Caki2 (cell line): ENCODE data around the gene ZFPL1. TPM values are rescaled to one million over a fixed set of nuclear protein-coding genes. Genes with fewer than 3 reads are reported as not detected.
"Not testable (repeated sequence)": the region's sequence is repeated elsewhere in the genome, so short reads cannot be mapped to it uniquely, and the experiment has no call there.

Source experiments
- DNase-seq: peaks from one replicate; pipeline ENCODE4 v3.0.0-alpha.2; 2015; ENCODE audit warnings: low read depth
- in situ Hi-C: cut with HindIII; loops from 2 replicates; pipeline ENCODE4 v1.10.0; 2016; ENCODE audit warnings: low sequenced_read_pairs, low pct_unique_long_range_greater_than_20kb, mixed read lengths
- total RNA-seq: library from RNA; depleted of rRNA; stranded (reverse); fragments of >200 nt; shearing (Covaris generic); gene quantifications from 2 replicates; pipeline ENCODE4 v1.2.3, GENCODE V29; 2014; ENCODE audit warnings: low replicate concordance

ZFPL1 gene
- total RNA-seq, 1 experiment from 2014 or later, result 78.3 TPM

DNA sequence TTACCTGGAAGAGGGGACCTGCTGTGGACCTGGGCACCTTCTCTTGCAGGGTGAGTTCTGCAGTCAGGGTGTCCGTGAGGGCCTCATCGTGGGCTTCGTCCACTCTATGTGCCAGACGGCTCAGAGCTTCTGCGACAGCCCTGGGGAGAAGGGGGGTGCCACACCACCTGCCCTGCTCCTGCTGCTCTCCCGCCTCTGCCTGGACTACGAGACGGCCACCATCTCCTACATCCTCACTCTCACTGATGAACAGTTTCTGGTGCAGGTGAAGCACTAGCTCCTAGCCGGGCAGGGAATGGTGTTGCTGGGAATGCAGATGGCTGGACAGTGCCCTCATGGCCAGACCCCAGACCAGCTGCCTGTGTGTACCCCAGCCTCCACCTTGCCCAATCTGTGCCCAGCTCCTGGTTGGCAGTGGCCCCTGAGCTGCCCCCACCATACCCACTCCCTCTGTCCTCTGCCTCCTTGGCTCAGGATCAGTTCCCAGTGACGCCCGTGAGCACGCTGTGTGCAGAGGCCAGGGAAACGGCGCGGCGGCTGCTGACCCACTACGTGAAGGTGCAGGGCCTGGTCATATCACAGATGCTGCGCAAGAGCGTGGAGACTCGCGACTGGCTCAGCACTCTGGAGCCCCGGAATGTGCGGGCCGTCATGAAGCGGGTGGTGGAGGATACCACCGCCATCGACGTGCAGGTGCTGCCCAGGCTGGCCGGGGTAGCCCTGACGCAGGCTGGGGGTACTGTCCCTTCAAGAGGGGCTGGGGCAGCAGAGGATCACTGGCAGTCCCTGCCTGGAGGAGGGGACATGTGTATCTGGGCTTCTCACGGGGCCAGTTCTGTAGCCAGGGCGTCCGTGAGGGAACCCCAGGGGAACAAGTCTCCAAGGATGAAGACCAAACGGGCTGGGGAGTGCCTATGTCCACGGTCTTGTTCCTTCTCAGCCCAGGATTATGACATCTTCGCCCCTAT is 25.5 kb downstream of the ZFPL1 start:
- in situ Hi-C loops, result no loop called here
- no peak for DNase-seq

DNA sequence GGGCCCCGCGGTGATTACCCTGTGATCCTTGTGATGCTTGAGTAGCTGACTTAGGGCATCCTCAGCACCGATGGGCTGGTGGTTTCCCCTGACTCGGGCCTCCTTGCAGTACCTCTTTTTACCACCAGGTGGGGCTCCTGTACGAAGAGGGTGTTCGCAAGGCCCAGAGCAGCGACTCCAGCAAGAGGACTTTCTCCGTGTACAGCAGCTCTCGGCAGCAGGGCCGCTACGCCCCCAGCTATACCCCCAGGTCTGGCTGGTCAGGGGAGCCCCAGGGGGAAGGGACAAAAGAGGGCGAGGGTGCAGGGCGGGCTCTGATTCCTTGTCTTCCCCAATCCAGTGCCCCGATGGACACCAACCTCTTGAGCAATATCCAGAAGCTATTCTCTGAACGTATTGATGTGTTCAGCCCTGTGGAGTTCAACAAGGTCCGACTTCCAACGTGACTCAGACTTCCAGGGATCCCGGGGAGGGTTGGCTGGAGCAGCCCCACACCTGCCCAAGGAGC is 26.4 kb downstream of the ZFPL1 start:
- in situ Hi-C loops, result no loop called here
- DNase-seq, result peak; percentile 80

DNA sequence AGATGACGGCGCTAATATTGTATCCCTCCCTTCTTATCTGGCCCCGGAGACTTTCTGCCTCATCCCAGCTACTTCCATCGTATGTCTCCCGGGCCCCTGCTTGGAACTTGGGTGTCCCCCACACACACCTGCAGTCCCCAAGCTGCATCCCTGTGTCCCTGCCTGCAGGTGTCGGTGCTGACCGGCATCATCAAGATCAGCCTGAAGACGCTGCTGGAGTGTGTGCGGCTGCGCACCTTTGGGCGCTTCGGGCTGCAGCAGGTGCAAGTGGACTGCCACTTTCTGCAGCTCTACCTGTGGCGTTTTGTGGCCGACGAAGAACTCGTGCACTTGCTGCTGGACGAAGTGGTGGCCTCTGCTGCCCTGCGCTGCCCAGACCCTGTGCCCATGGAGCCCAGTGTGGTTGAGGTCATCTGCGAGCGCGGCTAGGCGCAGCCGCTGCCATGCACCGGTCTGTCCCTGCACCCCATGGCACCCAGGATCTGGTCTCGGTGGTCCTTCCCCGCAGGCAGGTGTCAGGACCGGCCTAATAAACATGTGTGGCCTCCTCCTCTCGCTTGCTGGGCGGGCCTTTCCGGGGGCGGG is 27.2 kb downstream of the ZFPL1 start:
- in situ Hi-C loops, result no loop called here
- no peak for DNase-seq

DNA sequence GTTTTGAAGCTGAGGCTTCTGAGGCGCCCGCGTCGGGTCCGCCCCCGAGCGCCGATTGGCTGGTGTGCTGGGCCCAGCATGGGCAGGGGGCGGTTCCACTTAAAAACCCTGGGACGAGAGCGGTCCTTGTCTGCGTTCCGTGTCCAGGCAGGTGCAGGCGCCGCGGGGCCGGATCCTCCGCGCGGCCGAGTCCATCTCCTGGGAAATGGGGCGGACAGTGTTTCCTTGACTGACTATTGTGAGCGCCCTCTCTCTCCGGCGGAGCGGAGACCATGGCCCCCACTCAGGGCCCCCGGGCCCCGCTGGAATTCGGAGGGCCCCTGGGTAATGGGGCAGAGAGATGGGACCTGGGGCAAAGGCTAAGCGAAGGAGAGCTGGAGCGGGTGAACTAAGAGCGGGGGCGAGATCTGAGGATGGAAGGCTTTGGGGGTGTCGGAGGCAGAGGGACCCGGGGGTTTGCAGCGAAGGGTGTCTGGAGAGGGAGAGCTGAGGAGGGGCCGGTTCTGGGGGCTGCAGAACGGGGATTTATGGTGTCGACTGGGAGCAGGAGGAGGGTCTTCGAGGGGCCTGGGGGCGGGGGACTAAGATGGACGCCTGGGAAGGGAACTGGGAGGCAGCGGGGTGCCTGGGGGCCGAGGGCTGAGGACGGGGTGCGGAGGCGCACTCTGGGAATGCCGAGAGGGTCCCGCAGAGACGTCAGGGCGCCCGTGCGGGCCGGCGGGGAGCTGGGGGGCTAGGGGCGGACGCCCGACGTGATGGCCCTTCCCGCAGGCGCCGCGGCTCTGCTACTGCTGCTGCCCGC is 27.9 kb downstream of the ZFPL1 start, which contains the start of gene TM7SF2:
Gene TM7SF2, plus strand, starts transcription at position 129 of the 802 bp plus-strand sequence. Its CDS starts 144 bp downstream, at position 273.
- DNase-seq, result peak; percentile 89
- in situ Hi-C loops, result no loop called here

DNA sequence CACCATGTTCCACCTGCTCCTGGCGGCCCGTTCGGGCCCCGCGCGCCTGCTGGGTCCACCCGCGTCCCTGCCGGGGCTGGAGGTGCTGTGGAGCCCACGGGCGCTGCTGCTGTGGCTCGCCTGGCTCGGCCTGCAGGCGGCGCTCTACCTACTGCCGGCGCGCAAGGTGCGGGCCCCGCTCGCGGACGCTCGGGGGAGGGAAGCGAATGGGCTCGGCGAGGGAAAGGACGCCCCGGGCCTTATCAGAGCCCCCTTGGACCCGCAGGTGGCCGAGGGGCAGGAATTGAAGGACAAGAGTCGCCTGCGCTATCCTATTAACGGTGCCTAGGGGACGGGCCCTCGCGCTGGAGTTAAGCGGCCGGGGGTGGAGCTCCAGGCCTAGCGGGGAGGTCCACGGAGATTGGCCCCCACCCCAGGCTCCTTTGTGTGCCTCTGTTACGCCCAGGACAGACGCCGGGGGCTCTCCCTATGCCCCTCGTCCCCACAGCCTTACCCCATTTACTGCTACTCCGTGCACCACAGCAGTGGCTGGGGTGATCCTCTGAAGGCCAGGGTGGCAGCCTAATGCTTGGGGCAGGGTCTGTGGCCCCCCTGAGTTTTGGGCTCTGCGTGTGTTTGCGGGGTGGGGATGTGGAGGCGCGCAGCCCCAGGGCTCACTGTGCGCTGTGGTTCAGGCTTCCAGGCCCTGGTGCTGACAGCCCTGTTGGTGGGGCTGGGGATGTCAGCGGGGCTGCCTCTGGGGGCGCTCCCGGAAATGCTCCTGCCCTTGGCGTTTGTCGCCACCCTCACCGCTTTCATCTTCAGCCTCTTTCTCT is 28.7 kb downstream of the ZFPL1 start:
- in situ Hi-C loops, result no loop called here
- no peak for DNase-seq

DNA sequence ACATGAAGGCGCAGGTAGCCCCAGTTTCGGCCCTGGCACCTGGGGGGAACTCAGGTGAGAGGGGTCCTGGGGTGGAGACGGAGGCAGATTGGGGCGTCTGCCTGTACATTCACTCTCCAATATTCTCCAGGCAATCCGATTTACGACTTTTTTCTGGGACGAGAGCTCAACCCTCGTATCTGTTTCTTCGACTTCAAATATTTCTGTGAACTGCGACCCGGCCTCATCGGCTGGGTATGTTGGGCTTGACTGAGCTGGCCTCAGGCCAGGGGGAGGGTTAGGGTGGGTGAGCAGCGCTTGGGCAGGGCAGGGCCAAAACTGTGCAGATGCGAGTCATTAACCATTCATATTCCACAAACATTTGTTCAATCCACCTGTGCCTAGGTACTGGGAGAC is 29.3 kb downstream of the ZFPL1 start:
- in situ Hi-C loops, result no loop called here
- peak; percentile 29 for DNase-seq

DNA sequence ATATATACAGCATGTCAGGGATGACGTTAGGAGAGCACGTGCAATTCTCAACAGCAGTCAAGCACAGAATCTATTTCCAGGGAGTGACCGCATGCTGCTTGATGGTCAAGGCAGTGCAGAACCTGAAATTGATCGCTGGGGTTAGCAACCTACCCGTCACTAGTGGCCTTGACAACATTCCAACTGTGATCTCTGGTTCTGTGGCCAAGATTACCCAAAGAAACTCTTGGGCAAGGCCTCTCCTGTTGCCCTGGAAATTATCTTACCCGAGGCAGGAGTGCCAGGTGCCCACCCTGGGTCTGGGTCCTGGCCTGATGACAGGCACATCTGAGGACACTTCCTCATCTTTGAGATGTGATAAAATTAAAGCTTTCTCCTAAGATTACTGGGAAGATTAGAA is 29.8 kb downstream of the ZFPL1 start:
- DNase-seq, result no peak

DNA sequence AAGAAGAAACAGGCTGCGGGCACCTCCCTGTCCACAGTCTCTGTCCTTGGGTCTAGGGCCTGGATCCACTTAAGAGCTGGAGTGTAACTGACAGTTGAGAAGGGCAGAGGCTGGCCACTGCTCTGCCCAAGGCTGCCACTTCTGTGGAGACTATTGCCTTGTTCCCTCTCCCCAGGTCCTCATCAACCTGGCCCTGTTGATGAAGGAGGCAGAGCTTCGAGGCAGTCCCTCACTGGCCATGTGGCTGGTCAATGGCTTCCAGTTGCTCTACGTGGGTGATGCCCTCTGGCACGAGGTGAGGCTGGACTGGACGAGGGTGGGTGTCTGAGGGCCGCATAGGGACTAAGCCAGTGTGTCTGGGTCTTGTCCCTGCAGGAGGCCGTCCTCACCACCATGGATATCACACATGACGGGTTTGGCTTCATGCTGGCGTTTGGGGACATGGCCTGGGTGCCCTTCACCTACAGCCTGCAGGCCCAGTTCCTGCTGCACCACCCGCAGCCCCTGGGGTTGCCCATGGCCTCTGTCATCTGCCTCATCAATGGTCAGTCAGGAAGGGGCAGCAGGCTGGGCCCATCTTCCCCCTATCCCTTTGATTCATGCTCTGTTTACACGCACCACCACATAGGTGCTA is 30.6 kb downstream of the ZFPL1 start:
- DNase-seq, result no peak
- in situ Hi-C loops, result no loop called here

More for the DNA sequence above, 29.8 kb downstream of the ZFPL1 start:
- in situ Hi-C loops, result no loop called here

DNA sequence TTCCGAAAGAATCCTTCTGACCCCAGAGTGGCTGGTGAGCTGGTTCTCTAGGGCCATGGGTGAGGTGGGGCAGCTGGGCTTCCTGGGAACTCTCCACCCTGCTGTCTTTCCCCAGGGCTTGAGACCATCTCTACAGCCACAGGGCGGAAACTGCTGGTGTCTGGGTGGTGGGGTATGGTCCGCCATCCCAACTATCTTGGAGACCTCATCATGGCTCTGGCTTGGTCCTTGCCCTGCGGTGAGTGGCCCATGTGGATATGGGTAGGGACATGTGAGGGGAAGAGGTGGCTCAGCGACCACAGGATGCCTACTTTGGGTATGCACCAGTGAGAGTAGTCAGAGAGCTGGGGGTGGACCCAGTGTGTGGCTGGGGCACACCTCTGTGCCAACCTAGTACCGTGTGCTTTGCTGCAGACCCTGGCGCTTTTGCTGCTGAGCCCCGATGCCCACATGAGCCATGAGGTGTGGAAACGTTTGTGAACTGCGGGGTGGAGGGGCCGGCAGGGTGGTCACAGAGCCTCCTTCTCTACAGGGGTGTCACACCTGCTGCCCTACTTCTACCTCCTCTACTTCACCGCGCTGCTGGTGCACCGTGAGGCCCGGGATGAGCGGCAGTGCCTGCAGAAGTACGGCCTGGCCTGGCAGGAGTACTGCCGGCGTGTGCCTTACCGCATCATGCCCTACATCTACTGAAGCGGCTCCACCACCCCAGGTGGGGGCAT is 31.5 kb downstream of the ZFPL1 start:
- DNase-seq, result no peak
- in situ Hi-C loops, result no loop called here

DNA sequence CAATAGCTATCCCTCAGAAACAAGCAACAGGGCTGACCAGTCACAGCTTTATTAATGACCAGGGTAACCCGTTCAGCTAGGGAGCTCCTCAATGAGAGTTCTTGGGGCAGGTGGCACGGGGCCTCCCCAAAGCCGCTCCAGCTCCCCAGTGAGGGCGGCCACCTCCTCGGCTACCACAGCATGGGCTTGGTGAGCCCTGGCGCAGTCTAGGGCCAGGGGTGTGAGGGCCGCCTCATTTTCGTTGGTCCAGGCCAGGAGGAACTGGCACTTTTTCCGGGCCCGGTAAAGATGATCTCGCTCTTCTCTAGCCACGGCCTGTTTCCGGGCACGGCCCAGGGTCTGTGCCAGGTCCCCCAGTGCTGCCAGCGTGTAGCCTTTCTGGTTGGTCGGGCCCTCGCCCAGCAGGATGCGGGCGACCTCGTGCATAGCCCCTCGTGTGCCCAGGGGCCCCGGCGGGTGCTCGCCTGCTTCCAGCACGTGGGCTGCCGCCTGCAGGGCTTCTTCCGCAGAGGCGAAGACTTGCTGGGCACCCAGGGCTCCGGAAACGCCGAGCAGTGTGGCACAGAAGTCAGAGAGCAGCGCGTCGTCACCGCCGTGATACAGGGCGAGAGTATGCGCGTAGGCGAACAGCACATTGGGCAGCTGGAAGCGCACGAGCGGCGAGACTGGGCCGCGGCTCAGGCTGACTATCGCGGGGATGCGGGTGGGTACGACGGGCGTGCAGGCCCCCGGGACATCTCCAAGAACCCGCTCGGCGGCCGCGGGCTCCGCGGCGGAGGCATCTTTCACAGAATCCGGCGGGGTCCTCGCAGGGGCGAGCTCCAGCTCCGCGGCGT is 32.6 kb downstream of the ZFPL1 start:
- DNase-seq, result no peak
- in situ Hi-C loops, result no loop called here

DNA sequence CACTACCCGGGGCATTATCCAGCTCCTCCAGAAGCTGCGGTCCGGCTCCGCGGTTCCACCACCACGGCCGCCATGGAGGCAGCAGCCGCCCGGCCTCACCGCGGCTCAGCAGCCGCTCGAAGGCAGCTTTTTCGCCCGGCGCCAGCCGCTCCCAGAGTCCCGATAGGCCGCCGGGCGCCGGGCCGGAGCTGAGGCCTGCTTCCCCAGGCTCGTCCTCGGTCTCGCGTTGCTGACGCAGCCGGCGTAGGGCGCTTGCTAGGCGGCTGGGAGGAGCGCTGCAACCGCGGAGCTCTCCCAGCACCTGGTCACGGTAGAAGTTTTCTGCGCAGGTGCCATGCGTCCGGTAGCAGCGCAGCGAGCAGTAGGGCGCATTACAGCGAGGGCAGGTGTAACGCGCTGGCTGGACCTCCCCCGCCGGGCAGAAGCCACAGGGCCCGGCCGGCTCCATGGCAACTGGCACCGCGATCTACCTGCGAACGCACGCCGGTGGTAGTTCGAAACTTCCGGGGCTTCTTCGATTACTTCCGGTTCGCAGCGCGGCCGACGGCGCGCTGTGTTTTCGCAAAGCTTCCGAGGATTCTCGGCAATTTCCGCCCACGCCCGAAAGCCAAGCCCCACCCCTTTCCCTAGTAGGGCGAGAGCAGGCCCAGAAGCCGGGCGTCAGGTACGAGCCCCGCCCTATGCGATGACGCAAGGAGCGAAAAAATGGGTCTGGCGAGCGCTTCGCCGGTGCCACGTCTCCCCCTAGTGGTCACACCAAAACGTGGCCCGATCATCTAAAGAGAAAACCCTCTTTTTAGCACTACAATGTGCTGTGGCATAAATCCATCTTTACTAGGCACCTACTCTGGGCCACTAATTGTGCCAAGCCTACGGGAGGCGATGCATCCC is 33.4 kb downstream of the ZFPL1 start, which contains the start of gene ZNHIT2:
Gene ZNHIT2, minus strand, starts transcription at position 496 of the 891 bp plus-strand sequence. Its CDS starts 48 bp downstream, at position 448.
- peak; percentile 96 for DNase-seq
- in situ Hi-C loops, result no loop called here

DNA sequence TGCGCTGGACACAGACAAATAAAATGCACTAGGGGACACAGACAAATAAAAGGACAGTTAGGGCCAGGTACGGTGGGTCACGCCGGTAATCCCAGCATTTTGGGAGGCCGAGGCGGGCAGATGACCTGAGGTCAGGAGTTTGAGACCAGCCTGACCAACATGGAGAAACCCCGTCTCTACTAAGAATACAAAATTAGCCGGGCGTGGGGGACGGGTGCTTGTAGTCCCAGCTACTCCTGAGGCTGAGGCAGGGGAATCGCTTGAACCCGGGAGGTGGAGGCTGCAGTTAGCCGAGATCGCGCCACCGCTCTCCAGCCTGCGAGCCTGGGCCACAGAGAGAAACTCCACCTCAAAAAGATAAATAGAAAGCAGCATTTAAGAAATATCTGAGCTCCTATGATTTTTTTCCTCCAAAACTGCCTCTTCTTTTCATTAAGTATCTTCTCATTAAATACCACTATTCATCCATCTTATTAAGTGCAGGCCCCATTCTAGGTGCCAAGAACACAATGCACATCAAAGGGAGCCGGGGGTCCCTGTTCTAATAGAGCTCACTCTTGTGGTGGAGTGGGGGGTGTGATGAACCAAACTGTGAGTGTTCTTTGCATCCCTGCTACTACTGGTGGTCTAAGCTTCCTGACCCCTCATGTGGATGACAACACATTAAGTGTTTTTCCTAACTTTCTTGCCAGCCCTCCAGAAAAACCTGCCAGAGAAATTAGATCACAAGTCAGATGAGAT is 34.2 kb downstream of the ZFPL1 start:
- DNase-seq, result no peak
- in situ Hi-C loops, result no loop called here

DNA sequence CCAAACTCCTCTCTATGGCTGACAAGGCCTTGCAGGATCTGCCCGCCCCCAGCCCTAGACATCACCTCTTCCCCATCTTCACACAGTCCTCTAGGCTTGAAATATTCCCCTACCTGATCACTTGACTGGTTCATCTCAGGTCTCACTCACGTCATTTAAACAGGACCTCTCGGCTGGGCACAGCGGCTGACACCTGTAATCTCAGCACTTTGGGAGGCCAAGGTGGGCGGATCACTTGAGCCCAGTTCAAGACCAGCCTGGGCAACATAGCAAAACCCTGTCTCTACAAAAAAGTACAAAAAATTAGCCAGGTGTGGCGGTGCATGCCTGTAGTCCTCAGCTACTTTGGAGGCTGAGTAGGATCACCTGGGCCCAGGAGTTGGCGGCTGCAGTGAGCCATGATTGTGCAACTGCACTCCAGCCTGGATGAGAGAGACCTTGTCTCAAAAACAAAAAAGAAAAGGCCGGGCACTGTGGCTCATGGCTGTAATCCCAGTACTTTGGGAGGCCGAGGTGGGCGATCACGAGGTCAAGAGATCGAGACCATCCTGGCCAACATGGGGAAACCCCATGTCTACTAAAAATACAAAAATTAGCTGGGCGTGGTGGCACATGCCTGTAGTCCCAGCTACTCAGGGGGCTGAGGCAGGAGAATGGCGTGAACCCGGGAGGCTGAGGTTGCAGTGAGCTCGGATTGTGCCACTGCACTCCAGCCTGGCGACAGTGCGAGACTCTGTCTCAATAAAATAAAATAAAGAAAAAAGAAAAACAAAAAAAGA is 35.1 kb downstream of the ZFPL1 start:
- in situ Hi-C loops, DNase-seq: not testable (repeated sequence)

DNA sequence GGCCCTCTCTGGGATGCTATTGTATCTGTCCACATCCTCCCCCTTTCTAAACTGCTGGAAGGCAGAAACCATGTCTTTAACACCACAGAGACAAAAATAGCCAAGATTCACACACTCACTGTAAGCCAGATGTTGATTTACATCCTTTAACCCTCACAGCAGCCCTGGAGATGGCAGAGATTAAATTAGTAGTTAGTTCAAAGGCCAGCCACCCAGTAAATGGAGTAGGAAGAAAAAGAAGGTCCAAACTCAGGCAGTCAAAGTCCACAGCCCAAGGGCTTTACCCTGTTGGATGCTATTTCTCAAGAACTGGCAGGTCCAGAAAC is 35.6 kb downstream of the ZFPL1 start:
- no peak for DNase-seq
- in situ Hi-C loops, result no loop called here
